Smooth muscle cell (in vitro differentiated cells): Measurements from ENCODE around the gene UBXN11. TPM values are rescaled to one million over a fixed set of nuclear protein-coding genes. Genes with fewer than 3 reads are reported as not detected.
"Not testable (repeated sequence)": the region's sequence is repeated elsewhere in the genome, so short reads cannot be mapped to it uniquely, and the experiment has no call there.

Experiments used
- DNase-seq: peaks from one replicate; lab custom pipeline; 2025; ENCODE audit not compliant: unreplicated experiment; lab: John Stamatoyannopoulos, UW
- H2AFZ ChIP-seq: fragments of 200-600 bp; sonication (generic); 2 replicates; pipeline ENCODE4 v1.6.0; 2016; ENCODE audit warnings: antibody characterized with exemption, low read depth, mild to moderate bottlenecking
- H3F3A ChIP-seq: fragments of 200-600 bp; sonication (generic); 2 replicates; pipeline ENCODE4 v1.6.0; 2017; ENCODE audit warnings: antibody characterized with exemption, low read depth
- H3K27ac ChIP-seq: fragments of 200-600 bp; sonication (generic); 2 replicates; pipeline ENCODE4 v1.5.1; 2016; ENCODE audit warnings: low read depth, mild to moderate bottlenecking
- H3K27me3 ChIP-seq: fragments of 200-600 bp; sonication (generic); 2 replicates; pipeline ENCODE4 v1.6.1; 2016; ENCODE audit warnings: low read depth, mild to moderate bottlenecking
- H3K36me3 ChIP-seq: fragments of 200-600 bp; sonication (generic); 2 replicates; pipeline ENCODE4 v1.5.1; 2016; ENCODE audit warnings: low read depth
- H3K4me1 ChIP-seq: fragments of 200-600 bp; sonication (generic); 2 replicates; pipeline ENCODE4 v1.5.1; 2016; ENCODE audit warnings: low read depth
- H3K4me2 ChIP-seq: fragments of 200-600 bp; sonication (generic); 2 replicates; pipeline ENCODE4 v1.6.0; 2016; ENCODE audit warnings: mild to moderate bottlenecking
- H3K4me3 ChIP-seq: fragments of 200-600 bp; sonication (generic); 2 replicates; pipeline ENCODE4 v1.5.1; 2016; ENCODE audit warnings: mild to moderate bottlenecking
- H3K79me2 ChIP-seq: fragments of 200-600 bp; sonication (generic); 2 replicates; pipeline ENCODE4 v1.6.0; 2016; ENCODE audit warnings: low read depth, mild to moderate bottlenecking
- H3K9ac ChIP-seq: fragments of 200-600 bp; sonication (generic); 2 replicates; pipeline ENCODE4 v1.6.0; 2016; ENCODE audit warnings: low read depth
- H3K9me3 ChIP-seq: fragments of 200-600 bp; sonication (generic); replicated peaks from 2 replicates; pipeline ENCODE4 v1.5.1; 2016; ENCODE audit warnings: low read depth
- H4K20me1 ChIP-seq: fragments of 200-600 bp; sonication (generic); 2 replicates; pipeline ENCODE4 v1.6.0; 2016; ENCODE audit warnings: low read depth
- CTCF ChIP-seq: fragments of 200-600 bp; sonication (generic); IDR thresholded peaks from 2 replicates; pipeline ENCODE4 v1.5.1; 2017; ENCODE audit warnings: borderline replicate concordance, mild to moderate bottlenecking, antibody characterized with exemption; ENCODE audit not compliant: insufficient read depth, poor library complexity, severe bottlenecking
- WGBS: methylation state at CpG from one replicate; pipeline ENCODE4 v1.1.7; 2016; ENCODE audit warnings: low lambda C conversion rate; 5-methylcytosine and 5-hydroxymethylcytosine counted together
- polyA plus RNA-seq: library from polyadenylated mRNA; unstranded; fragments of >200 nt; fragmentation: Nextera tagmentation; extraction: Ambion mirVana; gene quantifications from 2 replicates; pipeline ENCODE4 v1.2.1, GENCODE V29; 2016
- total RNA-seq: library from RNA; depleted of rRNA; stranded (reverse); fragments of >200 nt; gene quantifications from 2 replicates; pipeline ENCODE4 v1.2.3, GENCODE V29; 2014

UBXN11 gene
- total and polyA plus RNA-seq, 2 experiments from 2014 or later, result 3.3 to 17.7 TPM

- no peak for TF ChIP-seq CTCF
- no peak overlapping the region for H3K4me3 ChIP-seq
- H3K4me2 ChIP-seq, result no peak overlapping the region
- H3K27ac ChIP-seq, result no peak overlapping the region
- H2AFZ ChIP-seq, result no peak overlapping the region
- no peaks in the 10 kb centered on the region for H3K9me3 ChIP-seq
- H3K36me3 ChIP-seq, result no peaks in the 10 kb centered on the region
- H3K79me2 ChIP-seq, result no peaks in the 10 kb centered on the region
- no peak overlapping the region for H3K9ac ChIP-seq
- H3K4me1 ChIP-seq, result no peaks in the 10 kb centered on the region
- H4K20me1 ChIP-seq, result no peaks in the 10 kb centered on the region
- no peak for DNase-seq
- no peaks in the 10 kb centered on the region for H3K27me3 ChIP-seq
- WGBS, result 91% methylated on average over 16 of the region's 16 CpGs
- H3F3A ChIP-seq, result no peaks in the 10 kb centered on the region
Observed at GRCh38 chr1:26296340-26297056, 9.9 kb downstream of the UBXN11 start.

GRCh38 chr1:26295194-26296138 is 11.0 kb downstream of the UBXN11 start:
- no peak overlapping the region for H3K4me2 ChIP-seq
- no peak overlapping the region for H2AFZ ChIP-seq
- no peaks in the 10 kb centered on the region for H4K20me1 ChIP-seq
- no peak overlapping the region for H3K9ac ChIP-seq
- H3K79me2 ChIP-seq, result no peaks in the 10 kb centered on the region
- H3K27ac ChIP-seq, result no peak overlapping the region
- 89% methylated on average over 22 of the region's 22 CpGs for WGBS
- TF ChIP-seq CTCF, result no peak
- no peaks in the 10 kb centered on the region for H3F3A ChIP-seq
- no peaks in the 10 kb centered on the region for H3K36me3 ChIP-seq
- peaks cover 4% of the 10 kb centered on the region for H3K4me1 ChIP-seq
- H3K4me3 ChIP-seq, result no peak overlapping the region
- H3K27me3 ChIP-seq, result no peaks in the 10 kb centered on the region
- H3K9me3 ChIP-seq, result no peaks in the 10 kb centered on the region
- DNase-seq, result no peak

GRCh38 chr1:26293911-26294463 is 12.4 kb downstream of the UBXN11 start:
- H3K9ac ChIP-seq, result no peak overlapping the region
- H3K27me3 ChIP-seq, result no peaks in the 10 kb centered on the region
- no peak overlapping the region for H2AFZ ChIP-seq
- H3K4me1 ChIP-seq, result peaks cover 4% of the 10 kb centered on the region
- H3F3A ChIP-seq, result no peaks in the 10 kb centered on the region
- H3K9me3 ChIP-seq, result no peaks in the 10 kb centered on the region
- no peaks in the 10 kb centered on the region for H4K20me1 ChIP-seq
- no peaks in the 10 kb centered on the region for H3K36me3 ChIP-seq
- H3K79me2 ChIP-seq, result no peaks in the 10 kb centered on the region
- no peak for DNase-seq
- TF ChIP-seq CTCF, result no peak
- WGBS, result 85% methylated on average over 11 of the region's 11 CpGs
- no peak overlapping the region for H3K4me3 ChIP-seq
- H3K27ac ChIP-seq, result no peak overlapping the region
- no peak overlapping the region for H3K4me2 ChIP-seq

- H3K4me1 ChIP-seq, result not testable (repeated sequence)
- WGBS, result 93% methylated on average over 5 of the region's 5 CpGs
Observed at GRCh38 chr1:26292735-26293134, 13.7 kb downstream of the UBXN11 start.

More at GRCh38 chr1:26292735-26293134, 13.7 kb downstream of the UBXN11 start:
- not testable (repeated sequence) for H3K79me2 ChIP-seq, H3K9ac ChIP-seq, DNase-seq, H3K27me3 ChIP-seq, H2AFZ ChIP-seq, H4K20me1 ChIP-seq, H3F3A ChIP-seq, H3K9me3 ChIP-seq, H3K4me2 ChIP-seq, H3K36me3 ChIP-seq, H3K4me3 ChIP-seq, H3K27ac ChIP-seq
